A549 treated with AZD2906 at 1 μM for 4 hours (cell line): ENCODE data around the gene FABP1. TPM values are rescaled to one million over a fixed set of nuclear protein-coding genes. Genes with fewer than 3 reads are reported as not detected.

Experiments
- total RNA-seq: library from RNA; stranded (reverse); fragments of 200-300 nt; extraction: Qiagen RNA extraction; gene quantifications from 5 replicates; pipeline ENCODE4 v1.2.3, GENCODE V29; 2022

FABP1 gene
- total RNA-seq, result 0.13 TPM in 1 of 5 replicates, not detected in the others

GRCh38 chr2:88127888-88128653 is at the start of gene FABP1:
Gene FABP1, minus strand, starts transcription at chr2:88128062. Its CDS starts 45 bp downstream, at chr2:88128017.

Other genes with a start within 250 kb of the FABP1 start
- gene RNU2-63P, start 111.5 kb downstream of the FABP1 start, total RNA-seq, result 1.4 TPM in 1 of 5 replicates, not detected in the others
- 11.6 to 13.4 TPM (median 13.1 TPM) in 5 replicates for gene KRCC1, start 72.3 kb downstream of the FABP1 start, total RNA-seq
- gene SMYD1, start 60.2 kb downstream of the FABP1 start, total RNA-seq, result 0.01 TPM in 1 of 5 replicates, not detected in the others
- gene THNSL2, start 42.3 kb upstream of the FABP1 start, total RNA-seq, result not detected in 5 replicates